HUDEP-2 (cell line): ENCODE results near the gene MPPED1.

Experiments used
- DNase-seq, 76 experiments: peaks; one replicate each; lab custom pipeline; 2025; ENCODE audit not compliant: unreplicated experiment in 76 of 76; lab: John Stamatoyannopoulos, UW

The MPPED1 gene

GRCh38 chr22:43391306-43391705 lies 20.5 kb upstream of the MPPED1 start:
- no peak for DNase-seq

DNA sequence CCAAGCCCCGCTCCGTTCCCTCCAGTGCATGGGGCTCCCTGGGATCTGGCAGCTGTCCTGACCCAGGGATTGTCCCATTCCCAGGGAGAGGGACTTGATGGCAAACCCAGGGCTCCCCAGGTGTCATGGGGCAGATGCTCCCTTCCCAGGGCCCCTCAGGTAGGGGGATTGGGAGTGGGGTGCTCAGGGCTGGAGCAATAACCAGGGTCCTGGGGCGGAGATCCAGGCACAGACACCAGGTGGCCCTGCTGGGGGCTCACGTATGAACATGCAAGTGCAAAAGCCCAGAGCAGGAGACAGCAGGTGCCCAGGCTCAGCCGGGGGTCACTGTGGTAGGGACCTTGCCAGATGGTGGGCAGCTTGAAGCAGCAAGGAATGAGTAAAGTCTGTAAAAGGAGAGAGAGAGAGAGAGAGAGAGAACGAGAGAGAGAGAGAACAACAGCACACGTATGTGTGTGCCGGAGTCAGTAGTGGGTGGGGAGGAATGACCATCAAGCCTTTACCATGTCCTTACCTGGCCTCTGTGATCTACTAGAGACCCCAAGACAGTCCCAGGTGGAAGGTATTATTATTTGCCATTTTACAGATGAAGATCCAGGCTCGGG lies 19.3 kb upstream of the MPPED1 start:
- no peak for DNase-seq

- no peak for DNase-seq
These were observed 18.5 kb upstream of the MPPED1 start for GRCh38 chr22:43393132-43393843.

- DNase-seq, result no peak
These were observed 17.9 kb upstream of the MPPED1 start for GRCh38 chr22:43393844-43394474.

DNA sequence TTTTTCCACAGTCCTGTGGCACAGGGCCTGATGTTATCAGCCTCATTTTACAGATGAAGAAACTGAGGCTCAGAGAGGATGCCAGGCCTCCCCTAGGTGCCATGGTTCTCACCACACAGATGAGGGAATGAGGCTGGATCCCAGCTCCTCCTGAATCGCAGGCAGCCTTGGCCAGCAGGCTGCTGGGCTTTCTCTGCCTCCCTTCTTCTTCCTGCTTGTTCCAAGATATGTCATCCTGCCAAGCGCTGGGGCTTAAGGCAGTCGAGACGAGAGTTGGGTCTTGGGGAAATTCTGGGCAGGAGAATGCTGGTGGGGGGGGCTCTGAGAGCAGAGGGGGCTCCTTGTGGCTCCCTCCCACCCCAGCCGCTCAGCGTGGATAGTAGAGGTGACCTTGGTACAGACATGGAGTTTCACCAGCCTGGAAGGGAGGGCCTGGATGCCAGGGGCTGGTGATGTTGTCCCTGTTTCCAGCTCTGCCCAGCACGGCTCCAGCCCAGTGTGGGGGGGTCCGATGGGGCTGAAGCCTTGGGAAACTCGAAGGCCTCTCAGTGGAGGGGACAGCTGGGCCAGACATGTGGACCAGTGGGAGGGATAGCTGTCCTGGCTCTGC lies 16.6 kb upstream of the MPPED1 start:
- DNase-seq, result no peak

DNA sequence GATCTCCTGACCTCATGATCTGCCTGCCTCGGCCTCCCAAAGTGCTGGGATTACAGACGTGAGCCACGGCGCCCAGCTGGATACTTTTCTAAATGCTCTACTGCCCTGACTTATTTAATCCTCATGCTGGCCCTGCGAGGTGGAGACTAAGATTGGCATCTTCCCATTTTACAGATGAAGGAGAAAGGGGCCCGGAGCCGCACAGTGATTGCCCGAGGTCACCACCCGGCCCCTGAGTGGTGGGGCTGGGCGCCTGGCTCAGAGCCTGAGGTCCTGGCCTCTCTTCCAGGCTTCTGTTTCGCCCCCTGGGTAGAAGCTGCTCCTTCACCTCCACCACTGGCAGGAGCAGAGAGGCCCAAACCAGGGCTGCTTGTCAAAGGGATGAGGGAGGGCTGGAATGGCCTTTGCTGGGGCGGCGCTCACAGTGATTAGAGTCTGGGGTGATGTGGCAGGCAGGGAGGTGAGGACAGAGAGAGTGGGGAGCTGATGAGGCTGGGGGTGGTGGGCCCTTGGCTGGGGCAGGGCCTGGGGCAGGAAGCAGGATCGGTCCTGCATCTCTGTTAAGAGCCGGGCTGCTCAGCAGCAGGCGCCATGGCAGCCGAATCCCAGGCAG lies 15.4 kb upstream of the MPPED1 start:
- no peak for DNase-seq

DNA sequence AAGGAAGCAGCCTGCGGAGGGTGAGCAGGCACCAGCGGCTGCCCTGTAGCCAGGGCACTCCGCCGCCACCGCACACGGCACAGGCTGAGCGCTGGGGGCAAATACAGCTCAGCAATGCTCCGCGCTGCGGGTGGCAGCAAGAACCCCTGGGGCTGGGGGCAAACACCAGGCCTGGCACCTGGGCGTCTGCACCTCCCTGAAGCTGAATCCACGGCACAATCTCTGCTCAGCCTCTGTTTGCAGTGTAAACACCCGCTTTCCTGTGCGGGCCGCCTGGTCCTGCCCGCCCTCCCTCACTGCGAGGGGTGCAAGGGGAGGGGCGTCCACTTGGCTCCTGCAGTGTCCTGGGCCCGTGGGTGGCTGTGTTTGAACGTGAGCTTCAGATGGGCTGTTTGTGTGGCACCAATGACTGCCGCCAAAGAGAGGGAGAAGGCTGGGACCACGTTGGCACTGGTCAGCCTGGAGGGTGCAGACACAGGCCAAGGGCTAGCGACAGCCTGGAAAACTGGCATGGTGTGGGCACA lies 14.8 kb upstream of the MPPED1 start:
- DNase-seq, result no peak

- DNase-seq, result no peak
These were observed 14.0 kb upstream of the MPPED1 start for GRCh38 chr22:43397766-43398165.

DNA sequence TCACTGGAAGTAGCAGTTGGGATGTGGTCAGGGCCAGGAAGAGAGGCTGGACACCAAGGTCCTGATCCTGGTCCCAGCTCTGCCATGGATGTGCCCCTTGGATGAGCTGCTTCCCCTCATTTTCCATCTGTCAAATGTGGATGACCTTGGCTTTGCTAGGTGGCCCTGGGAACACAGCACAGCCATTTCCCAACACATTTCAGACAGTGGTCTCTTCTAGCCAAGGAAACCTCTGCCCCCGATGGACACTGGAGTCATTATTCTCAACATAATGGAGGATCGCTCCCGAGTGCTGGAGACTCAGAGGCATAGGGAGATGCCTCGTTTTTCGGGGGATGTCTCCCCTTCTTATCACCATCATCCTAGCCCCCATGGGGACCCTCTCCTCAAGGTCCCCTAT lies 13.6 kb upstream of the MPPED1 start:
- no peak for DNase-seq

GRCh38 chr22:43398910-43399309 lies 12.9 kb upstream of the MPPED1 start:
- DNase-seq, result no peak

DNA sequence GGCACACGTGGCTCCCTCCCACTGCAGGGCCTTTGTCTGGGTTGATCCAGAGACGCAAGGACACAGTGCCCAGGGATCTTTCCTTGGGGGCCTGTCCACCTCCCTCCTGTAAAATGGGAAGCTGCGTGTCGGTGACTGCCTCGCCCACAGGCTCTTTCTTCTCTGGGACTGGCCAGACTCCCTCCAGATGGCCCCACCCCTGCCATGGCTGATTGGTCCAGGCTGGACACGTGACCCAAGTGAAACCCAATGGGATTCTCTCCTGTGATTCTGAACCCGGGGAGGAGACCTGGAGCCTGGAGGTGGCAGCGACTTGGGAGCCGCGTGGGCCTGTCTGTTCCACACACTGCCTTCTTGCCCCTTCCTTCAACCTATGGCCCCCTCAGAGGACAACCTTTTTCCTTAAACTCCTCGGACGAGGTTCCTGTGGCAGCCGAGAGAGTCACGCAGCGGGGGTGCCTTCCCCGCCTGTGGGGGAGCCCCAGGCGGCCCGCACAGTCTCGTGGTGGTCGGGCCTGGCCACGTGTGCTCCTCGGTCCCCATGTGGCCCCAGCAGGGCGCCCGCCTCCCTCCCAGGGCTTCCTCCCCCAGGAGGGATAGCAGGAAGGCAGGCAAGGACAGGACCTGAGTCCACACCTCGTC lies 12.4 kb upstream of the MPPED1 start:
- DNase-seq, result peak in 4 of 76 experiments; percentile 1 to 12 (median 6)

DNA sequence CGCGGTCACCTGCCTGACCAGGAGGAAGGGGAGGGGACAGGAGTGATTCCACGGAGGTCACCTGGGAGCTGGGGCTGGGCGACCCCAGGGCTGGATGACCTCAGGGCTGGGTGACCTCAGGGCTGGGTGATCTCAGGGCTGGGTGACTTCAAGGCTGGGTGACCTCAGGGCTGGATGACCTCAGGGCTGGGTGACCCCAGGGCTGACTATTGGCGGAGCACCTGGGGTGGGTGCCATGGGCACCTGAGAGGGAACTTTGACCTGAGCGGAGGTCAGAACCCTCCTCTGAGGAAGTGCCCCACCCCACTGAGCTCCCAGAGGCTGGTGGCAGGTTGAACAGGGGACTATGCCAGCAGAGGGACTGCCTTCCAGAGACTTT lies 11.8 kb upstream of the MPPED1 start:
- no peak for DNase-seq

DNA sequence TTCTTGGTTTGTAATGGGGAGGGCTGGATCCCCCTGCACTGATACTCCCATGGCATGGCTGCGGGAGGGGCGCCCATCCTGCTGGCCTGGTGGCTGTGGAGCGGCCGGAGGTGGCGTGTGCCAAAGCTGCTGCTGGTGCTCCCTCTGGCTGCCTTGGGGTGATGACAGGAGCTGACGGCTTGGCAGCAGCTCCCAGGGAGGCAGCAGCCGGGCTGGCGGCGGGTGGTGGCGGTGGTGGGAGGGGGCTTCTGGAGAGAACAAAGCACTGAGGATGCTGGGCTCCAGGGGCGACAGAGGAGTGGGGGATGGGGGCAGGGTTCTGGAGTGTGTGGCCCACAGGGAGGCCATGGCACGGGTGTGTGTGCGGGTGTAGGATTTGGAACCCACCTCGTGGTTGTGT lies 11.4 kb upstream of the MPPED1 start:
- no peak for DNase-seq

DNA sequence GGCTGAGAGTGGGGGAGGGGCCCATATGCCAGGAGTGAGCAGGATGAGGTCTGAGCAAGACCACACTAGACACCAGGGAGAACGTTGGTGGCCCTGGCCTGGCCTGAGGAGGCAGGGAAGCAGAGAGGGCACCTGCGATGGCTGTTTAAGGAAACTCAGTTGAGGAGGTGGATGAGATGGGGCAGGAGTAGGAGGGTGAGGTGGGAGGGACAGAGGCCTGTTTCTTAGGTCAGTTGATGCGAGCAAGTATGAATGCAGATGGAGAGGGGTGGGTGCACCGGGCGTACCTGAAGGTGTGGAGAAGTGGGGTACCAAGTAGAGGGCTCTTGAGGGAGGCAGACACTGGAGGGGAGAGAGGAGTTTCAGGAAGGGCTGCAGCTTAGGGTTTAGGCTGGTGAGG lies 10.6 kb upstream of the MPPED1 start:
- no peak for DNase-seq

DNA sequence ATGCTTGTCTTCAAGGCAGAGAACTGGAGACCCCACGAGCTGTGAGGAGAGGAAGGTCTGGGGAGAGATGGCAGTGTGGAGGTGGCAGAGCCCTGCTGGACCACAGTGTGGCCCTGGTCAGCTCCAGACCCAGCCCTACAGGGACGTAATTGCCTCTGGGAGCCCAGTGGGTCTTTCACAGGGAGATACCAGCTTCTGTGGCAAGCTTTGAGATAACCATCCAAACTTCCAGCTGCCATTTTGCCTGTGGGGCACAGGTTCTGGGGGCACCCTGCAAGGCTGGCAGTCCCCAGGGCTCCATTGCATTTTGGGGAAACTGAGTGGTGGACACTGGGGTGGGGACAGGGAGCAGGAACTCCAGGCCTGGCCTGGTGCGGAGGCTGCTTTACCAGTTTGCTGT lies 10.2 kb upstream of the MPPED1 start:
- DNase-seq, result no peak

DNA sequence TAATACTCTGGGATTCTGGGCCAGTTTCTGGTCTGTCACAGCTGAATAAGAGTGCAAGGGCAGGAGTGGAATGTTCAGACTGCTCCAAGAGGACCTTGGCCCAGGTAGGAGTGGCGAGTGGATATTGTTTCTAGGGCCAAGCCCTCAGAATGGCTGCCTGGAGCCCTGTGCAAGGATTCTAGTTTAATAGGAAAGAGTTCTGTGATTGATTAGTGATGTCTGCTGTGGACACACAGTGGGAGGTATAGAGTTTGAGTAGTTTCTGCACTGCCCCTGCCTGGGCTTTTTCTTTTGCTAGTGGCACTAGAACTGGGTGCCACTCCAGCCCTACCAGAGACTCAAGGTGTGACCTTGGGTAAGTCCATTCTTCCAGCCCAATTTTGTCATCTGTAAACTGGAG lies 9.7 kb upstream of the MPPED1 start:
- DNase-seq, result peak in 1 of 76 experiments; percentile 0

DNA sequence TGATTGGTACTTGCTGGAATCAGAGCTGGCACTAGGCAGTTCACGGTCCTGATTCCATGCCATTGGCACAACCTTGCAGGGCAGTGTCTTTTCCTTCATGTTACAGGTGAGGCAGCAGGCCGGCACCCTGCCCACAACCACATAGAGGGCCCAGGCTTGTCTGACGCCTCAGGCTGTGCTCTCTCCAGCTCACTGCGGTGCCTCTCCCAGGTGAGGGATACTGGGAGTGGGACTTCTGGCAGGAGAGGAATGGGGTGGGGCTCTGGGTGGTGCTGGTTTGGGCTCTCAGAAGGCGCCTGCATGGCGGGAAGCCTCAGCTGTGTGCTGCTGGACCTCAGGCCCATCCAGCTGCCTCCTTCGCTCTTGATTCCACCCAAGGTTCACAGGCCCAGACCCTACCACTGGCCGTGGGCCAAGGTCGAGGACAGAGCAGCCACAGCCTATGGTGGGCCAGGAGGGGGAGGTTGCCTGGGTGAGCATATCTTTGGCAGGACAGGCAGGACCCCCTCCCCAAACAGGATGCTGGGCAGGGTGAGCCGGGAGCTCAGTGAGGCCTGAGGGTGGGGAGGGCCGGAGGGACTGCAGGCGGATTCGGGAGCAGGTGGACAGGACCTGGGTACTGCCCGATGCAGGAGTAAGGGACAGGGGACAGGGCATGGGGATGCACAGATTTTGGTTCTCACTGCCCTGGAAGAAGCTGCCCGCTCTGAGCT lies 7.0 kb upstream of the MPPED1 start:
- no peak for DNase-seq

DNA sequence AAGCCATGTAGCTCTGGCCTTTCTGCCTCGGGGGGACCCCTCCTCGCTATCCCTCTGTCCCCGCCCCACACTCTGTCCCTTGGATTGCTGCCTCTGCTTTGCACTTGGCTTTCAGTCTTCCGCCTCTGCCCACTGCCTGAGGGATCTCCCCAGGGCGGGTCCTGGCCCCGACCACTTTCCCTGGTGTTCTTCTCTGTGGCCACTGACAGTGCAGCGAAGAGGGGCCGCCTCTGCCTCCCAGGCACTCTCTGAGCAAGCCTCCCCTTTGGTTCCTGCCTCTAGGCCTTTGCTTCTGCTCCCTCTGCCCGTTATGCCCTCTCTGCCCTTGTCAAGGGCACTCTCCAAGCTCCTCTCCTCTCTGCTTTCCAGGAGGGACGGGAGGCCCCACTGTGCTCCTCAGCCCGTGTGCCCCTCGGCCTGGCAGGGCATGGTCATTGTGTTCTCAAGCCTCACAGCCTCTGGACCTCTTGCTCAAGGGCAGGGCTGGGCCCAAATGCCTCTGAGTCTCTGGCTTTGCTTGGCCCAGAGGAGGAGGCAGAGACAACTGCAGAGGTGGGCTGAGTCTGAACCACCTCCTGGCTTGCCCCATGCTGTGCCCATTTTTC lies 5.5 kb upstream of the MPPED1 start:
- DNase-seq, result no peak

- DNase-seq, result no peak
These were observed 4.2 kb upstream of the MPPED1 start for GRCh38 chr22:43407591-43407990.

- DNase-seq, result no peak
These were observed 3.8 kb upstream of the MPPED1 start for GRCh38 chr22:43408009-43408408.
